Coronary artery (tissue), 2 donors: ENCODE measurements around the gene PIK3R5.

Experiments
- DNase-seq: peaks from one replicate; pipeline ENCODE4 v3.0.0-alpha.2; 2017; ENCODE audit warnings: low spot score
- H3K27ac ChIP-seq, 2 donors: fragments of 200-600 bp; sonication (generic); one replicate each; pipeline ENCODE4 v1.5.1; 2016 to 2019
- H3K4me3 ChIP-seq: fragments of 200-600 bp; sonication (generic); 2 replicates; pipeline ENCODE4 v1.5.1; 2016; ENCODE audit warnings: mild to moderate bottlenecking, moderate library complexity
- CTCF ChIP-seq: fragments of 200-600 bp; sonication (generic); IDR thresholded peaks from one replicate; pipeline ENCODE4 v1.5.1; 2019; ENCODE audit warnings: antibody characterized with exemption

The PIK3R5 gene

GRCh38 chr17:8952191-8952590, 13.3 kb downstream of the PIK3R5 start:
- no peak for DNase-seq
- TF ChIP-seq CTCF: no peak
- Histone ChIP-seq H3K4me3 (no peak overlapping the region), H3K27ac (no peak overlapping the region)

- DNase-seq: no peak
- H3K27ac ChIP-seq: no peak overlapping the region
- no peak for TF ChIP-seq CTCF
- H3K4me3 ChIP-seq: no peak overlapping the region
Measured at GRCh38 chr17:8951206-8951605, 14.3 kb downstream of the PIK3R5 start.

GRCh38 chr17:8949061-8949661, 16.3 kb downstream of the PIK3R5 start:
- DNase-seq: no peak
- Histone ChIP-seq H3K4me3 (no peak overlapping the region), H3K27ac (no peak overlapping the region)
- no peak for TF ChIP-seq CTCF

- no peak for TF ChIP-seq CTCF
- DNase-seq: no peak
- Histone ChIP-seq H3K27ac (no peak overlapping the region), H3K4me3 (no peak overlapping the region)
Measured at GRCh38 chr17:8948462-8948861, 17.0 kb downstream of the PIK3R5 start.

- no peak overlapping the region for H3K4me3 ChIP-seq
- H3K27ac ChIP-seq: no peak overlapping the region
- TF ChIP-seq CTCF: no peak
- no peak for DNase-seq
Measured at GRCh38 chr17:8947201-8947600, 18.3 kb downstream of the PIK3R5 start.

- no peak for TF ChIP-seq CTCF
- no peak overlapping the region for H3K27ac ChIP-seq
- H3K4me3 ChIP-seq: no peak overlapping the region
- no peak for DNase-seq
Measured at GRCh38 chr17:8946476-8946875, 19.0 kb downstream of the PIK3R5 start.

GRCh38 chr17:8946071-8946470, 19.4 kb downstream of the PIK3R5 start:
- H3K4me3 ChIP-seq: no peak overlapping the region
- no peak for TF ChIP-seq CTCF
- H3K27ac ChIP-seq: no peak overlapping the region
- no peak for DNase-seq
